Activated naive CD8-positive, alpha-beta T cell treated with anti-CD3 and anti-CD28 coated beads for 36 hours (primary cell): ENCODE results near the gene PXT1. TPM values are rescaled to one million over a fixed set of nuclear protein-coding genes. Genes with fewer than 3 reads are reported as not detected.
A peak's percentile ranks its signal among the peaks of the same experiment; 100 is the strongest.

Source experiments
- DNase-seq: peaks from one replicate; pipeline ENCODE4 v3.0.0; 2021
- H3K27ac Mint-ChIP-seq: one replicate; pipeline ENCODE4 v1.8.0; 2022; ENCODE audit warnings: mild to moderate bottlenecking, moderate library complexity, mixed read lengths
- H3K27me3 Mint-ChIP-seq: one replicate; pipeline ENCODE4 v1.8.0; 2022; ENCODE audit warnings: mild to moderate bottlenecking, mixed read lengths
- H3K36me3 Mint-ChIP-seq: one replicate; pipeline ENCODE4 v1.8.0; 2021; ENCODE audit warnings: mild to moderate bottlenecking, mixed read lengths
- H3K4me1 Mint-ChIP-seq: one replicate; pipeline ENCODE4 v1.8.0; 2021; ENCODE audit warnings: mixed read lengths
- H3K4me3 Mint-ChIP-seq: one replicate; pipeline ENCODE4 v1.8.0; 2022; ENCODE audit warnings: mild to moderate bottlenecking, moderate library complexity, mixed read lengths
- H3K9me3 Mint-ChIP-seq: one replicate; pipeline ENCODE4 v1.8.0; 2022; ENCODE audit warnings: mixed read lengths
- total RNA-seq, 2 experiments: library from RNA; stranded (reverse); gene quantifications; one replicate each; pipeline ENCODE4 v1.2.3, GENCODE V29; 2021

PXT1 gene
- total RNA-seq, 2 experiments from 2014 or later: 0.10 to 0.29 TPM

GRCh38 chr6:36386495-36387439 is 55.9 kb downstream of the PXT1 start:
- Mint-ChIP-seq H3K9me3 (no peaks in the 10 kb centered on the region), H3K4me3 (peak overlapping the region; percentile 86)

DNA sequence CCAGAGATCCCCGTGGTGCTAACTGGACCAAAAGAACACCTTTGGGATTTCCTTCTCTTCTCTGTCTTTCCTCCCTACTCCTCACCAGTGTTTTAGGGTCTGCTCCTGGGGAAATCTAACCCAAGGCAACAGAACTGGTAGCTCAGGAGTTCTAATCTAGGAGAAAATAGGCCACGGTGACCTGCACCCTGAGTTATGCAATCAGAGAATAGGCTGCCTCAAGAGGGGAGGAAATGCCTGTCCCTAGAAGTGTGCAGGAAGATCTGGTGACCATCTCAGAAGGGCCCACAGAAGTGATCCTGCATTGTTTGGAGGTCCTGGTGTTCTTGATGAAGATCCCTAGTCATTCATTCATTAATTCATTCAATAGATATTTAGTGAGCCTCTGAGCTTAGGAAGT is 58.6 kb downstream of the PXT1 start:
- no peak for DNase-seq
- Mint-ChIP-seq H3K9me3 (no peaks in the 10 kb centered on the region), H3K4me1 (peaks cover 15% of the 10 kb centered on the region), H3K36me3 (no peaks in the 10 kb centered on the region), H3K27ac (no peak overlapping the region), H3K4me3 (no peak overlapping the region), H3K27me3 (peaks cover 27% of the 10 kb centered on the region)

More at GRCh38 chr6:36386495-36387439, 55.9 kb downstream of the PXT1 start:
- Mint-ChIP-seq H3K27me3 (peaks cover 43% of the 10 kb centered on the region), H3K4me1 (peaks cover 15% of the 10 kb centered on the region), H3K36me3 (no peaks in the 10 kb centered on the region), H3K27ac (peak overlapping the region; percentile 75)
- peak; percentile 13 for DNase-seq

DNA sequence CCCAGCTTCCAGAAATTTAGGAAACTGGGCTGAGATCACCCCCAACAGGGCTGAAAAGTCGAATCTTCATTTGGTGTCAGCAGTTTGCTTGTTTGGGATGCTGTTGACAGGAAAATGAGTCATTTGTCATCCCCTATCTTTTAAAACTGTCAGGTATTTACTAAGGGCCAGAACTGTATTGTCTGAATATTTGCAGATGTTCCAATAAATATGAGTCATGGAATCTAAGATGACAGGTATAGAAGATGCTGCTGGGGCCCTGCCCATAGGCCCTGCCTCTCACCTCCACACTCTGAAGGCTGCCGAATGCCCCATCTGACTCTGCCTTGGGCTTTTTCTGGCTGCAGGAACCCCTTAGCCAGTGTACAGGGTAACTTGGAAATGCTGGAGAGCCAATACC is 59.0 kb downstream of the PXT1 start:
- DNase-seq: no peak
- Mint-ChIP-seq H3K36me3 (no peaks in the 10 kb centered on the region), H3K27me3 (peaks cover 25% of the 10 kb centered on the region), H3K4me1 (peaks cover 15% of the 10 kb centered on the region), H3K4me3 (no peak overlapping the region), H3K27ac (no peak overlapping the region), H3K9me3 (no peaks in the 10 kb centered on the region)

GRCh38 chr6:36382976-36383375 is 59.7 kb downstream of the PXT1 start:
- Mint-ChIP-seq H3K9me3 (no peaks in the 10 kb centered on the region), H3K27me3 (peaks cover 19% of the 10 kb centered on the region), H3K27ac (no peak overlapping the region), H3K4me1 (peaks cover 11% of the 10 kb centered on the region), H3K4me3 (no peak overlapping the region), H3K36me3 (no peaks in the 10 kb centered on the region)
- no peak for DNase-seq

- H3K27ac Mint-ChIP-seq: no peak overlapping the region
- no peak overlapping the region for H3K4me3 Mint-ChIP-seq
- H3K27me3 Mint-ChIP-seq: peaks cover 10% of the 10 kb centered on the region
- peaks cover 6% of the 10 kb centered on the region for H3K4me1 Mint-ChIP-seq
- DNase-seq: no peak
- no peaks in the 10 kb centered on the region for H3K9me3 Mint-ChIP-seq
- H3K36me3 Mint-ChIP-seq: no peaks in the 10 kb centered on the region
These were observed 60.9 kb downstream of the PXT1 start for GRCh38 chr6:36381502-36382389.

DNA sequence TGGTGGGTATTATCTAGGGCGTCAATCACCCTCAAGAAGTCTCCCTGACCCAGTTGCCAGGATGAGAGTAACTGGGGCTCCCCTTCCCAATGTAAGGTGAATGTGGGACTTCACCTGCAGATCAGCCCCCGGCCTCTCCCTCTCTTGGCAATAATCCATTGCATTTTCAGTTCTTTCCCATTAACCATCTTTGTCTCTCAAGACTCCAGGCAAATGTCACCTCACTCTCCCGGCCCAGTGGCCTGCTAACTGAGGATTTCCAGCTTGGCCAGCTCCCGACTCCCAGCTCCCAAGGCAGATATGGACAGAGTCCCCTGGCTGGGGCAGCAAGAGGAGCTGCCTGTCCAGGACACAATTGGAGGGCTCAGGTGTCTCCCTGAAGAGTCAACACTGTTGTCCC is 62.5 kb downstream of the PXT1 start:
- H3K9me3 Mint-ChIP-seq: no peaks in the 10 kb centered on the region
- no peaks in the 10 kb centered on the region for H3K36me3 Mint-ChIP-seq
- H3K27me3 Mint-ChIP-seq: no peaks in the 10 kb centered on the region
- H3K4me3 Mint-ChIP-seq: no peak overlapping the region
- DNase-seq: no peak
- H3K4me1 Mint-ChIP-seq: no peaks in the 10 kb centered on the region
- H3K27ac Mint-ChIP-seq: no peak overlapping the region

- Mint-ChIP-seq H3K36me3 (no peaks in the 10 kb centered on the region), H3K27ac (no peak overlapping the region), H3K4me3 (no peak overlapping the region), H3K9me3 (no peaks in the 10 kb centered on the region), H3K4me1 (no peaks in the 10 kb centered on the region), H3K27me3 (no peaks in the 10 kb centered on the region)
- no peak for DNase-seq
These were observed 63.7 kb downstream of the PXT1 start for GRCh38 chr6:36378936-36379335.

DNA sequence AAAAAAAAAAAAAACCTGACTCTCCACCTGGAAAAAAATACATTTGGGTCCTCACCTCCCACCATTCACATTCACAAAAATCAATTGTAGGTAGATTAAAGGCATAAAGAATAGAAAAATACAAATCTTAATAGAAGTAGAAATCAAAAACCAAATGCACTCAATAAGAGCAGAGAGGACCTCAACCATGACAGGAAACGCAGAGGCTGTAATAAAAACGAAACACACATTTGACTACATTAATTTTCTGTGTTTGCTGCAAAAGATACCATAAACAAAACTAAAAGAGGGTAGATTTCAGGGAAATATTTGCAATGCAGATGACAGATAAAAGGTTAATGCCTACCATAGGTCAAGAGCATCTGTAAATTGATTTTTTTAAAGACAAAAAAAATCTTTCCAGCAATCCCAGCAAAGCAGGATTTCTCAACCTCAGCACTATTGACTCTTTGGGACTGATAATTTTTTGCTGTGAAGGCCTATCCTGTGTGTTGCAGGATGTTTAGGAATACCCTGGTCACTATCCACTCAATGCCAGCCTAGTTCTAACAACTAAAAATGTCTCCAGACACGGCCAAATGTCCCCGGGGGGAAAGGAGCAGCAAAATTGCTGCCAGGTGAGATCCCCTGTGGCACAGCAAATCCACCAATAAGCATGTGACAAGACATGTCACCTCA is 64.3 kb downstream of the PXT1 start:
- Mint-ChIP-seq H3K27ac (no peak overlapping the region), H3K36me3 (no peaks in the 10 kb centered on the region)
- DNase-seq: no peak

GRCh38 chr6:36377594-36377993 is 65.1 kb downstream of the PXT1 start:
- DNase-seq: no peak
- no peaks in the 10 kb centered on the region for H3K9me3 Mint-ChIP-seq
- H3K27me3 Mint-ChIP-seq: no peaks in the 10 kb centered on the region
- H3K4me1 Mint-ChIP-seq: no peaks in the 10 kb centered on the region
- H3K36me3 Mint-ChIP-seq: no peaks in the 10 kb centered on the region
- no peak overlapping the region for H3K4me3 Mint-ChIP-seq
- no peak overlapping the region for H3K27ac Mint-ChIP-seq

More for the DNA sequence above, 64.3 kb downstream of the PXT1 start:
- no peaks in the 10 kb centered on the region for H3K27me3 Mint-ChIP-seq
- no peak overlapping the region for H3K4me3 Mint-ChIP-seq
- H3K4me1 Mint-ChIP-seq: no peaks in the 10 kb centered on the region
- no peaks in the 10 kb centered on the region for H3K9me3 Mint-ChIP-seq

DNA sequence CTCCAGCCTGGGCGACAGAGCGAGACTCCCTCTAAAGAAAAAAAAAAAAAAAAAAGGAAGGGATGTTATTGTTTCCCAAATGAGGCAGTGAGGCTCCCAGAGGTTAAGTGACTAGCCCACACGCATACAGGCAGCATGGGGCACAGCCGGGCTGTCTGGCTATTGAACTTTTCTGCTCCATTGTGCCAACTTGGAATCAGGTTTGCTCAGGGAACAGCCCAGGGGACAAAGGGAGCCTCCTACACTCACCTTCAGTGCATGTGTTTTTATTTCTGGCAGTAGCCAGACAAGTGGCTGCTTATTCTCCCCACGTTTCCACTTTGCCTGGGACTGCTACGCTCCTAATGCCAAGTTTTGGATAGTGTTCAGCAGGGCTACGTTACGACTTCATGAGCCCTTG is 65.9 kb downstream of the PXT1 start:
- H3K36me3 Mint-ChIP-seq: no peaks in the 10 kb centered on the region
- no peak overlapping the region for H3K4me3 Mint-ChIP-seq
- no peak overlapping the region for H3K27ac Mint-ChIP-seq
- H3K27me3 Mint-ChIP-seq: no peaks in the 10 kb centered on the region
- no peaks in the 10 kb centered on the region for H3K4me1 Mint-ChIP-seq
- DNase-seq: no peak
- H3K9me3 Mint-ChIP-seq: no peaks in the 10 kb centered on the region

- H3K27ac Mint-ChIP-seq: no peak overlapping the region
- H3K4me1 Mint-ChIP-seq: no peaks in the 10 kb centered on the region
- H3K9me3 Mint-ChIP-seq: no peaks in the 10 kb centered on the region
- no peaks in the 10 kb centered on the region for H3K36me3 Mint-ChIP-seq
- no peaks in the 10 kb centered on the region for H3K27me3 Mint-ChIP-seq
- H3K4me3 Mint-ChIP-seq: no peak overlapping the region
- DNase-seq: no peak
These were observed 66.5 kb downstream of the PXT1 start for GRCh38 chr6:36376183-36376582.

GRCh38 chr6:36375644-36376155 is 67.0 kb downstream of the PXT1 start:
- Mint-ChIP-seq H3K9me3 (no peaks in the 10 kb centered on the region), H3K27me3 (no peaks in the 10 kb centered on the region), H3K4me1 (no peaks in the 10 kb centered on the region), H3K36me3 (no peaks in the 10 kb centered on the region), H3K27ac (no peak overlapping the region), H3K4me3 (no peak overlapping the region)
- DNase-seq: no peak

GRCh38 chr6:36374972-36375371 is 67.7 kb downstream of the PXT1 start:
- no peaks in the 10 kb centered on the region for H3K4me1 Mint-ChIP-seq
- H3K27me3 Mint-ChIP-seq: no peaks in the 10 kb centered on the region
- no peaks in the 10 kb centered on the region for H3K9me3 Mint-ChIP-seq
- no peak overlapping the region for H3K4me3 Mint-ChIP-seq
- no peak overlapping the region for H3K27ac Mint-ChIP-seq
- H3K36me3 Mint-ChIP-seq: no peaks in the 10 kb centered on the region
- DNase-seq: no peak

GRCh38 chr6:36374194-36374593 is 68.5 kb downstream of the PXT1 start:
- no peak for DNase-seq
- Mint-ChIP-seq H3K36me3 (no peaks in the 10 kb centered on the region), H3K4me3 (no peak overlapping the region), H3K9me3 (no peaks in the 10 kb centered on the region), H3K4me1 (no peaks in the 10 kb centered on the region), H3K27me3 (no peaks in the 10 kb centered on the region), H3K27ac (no peak overlapping the region)
